PC-3 (cell line): ENCODE data around the gene MAGEB6. TPM values are rescaled to one million over a fixed set of nuclear protein-coding genes. Genes with fewer than 3 reads are reported as not detected.

ENCODE experiments used
- ATAC-seq: fragments of 200-7000 bp; cut with Tn5 transposase; 2 replicates; pipeline ENCODE4 v1.9.1; 2020; ENCODE audit warnings: mild to moderate bottlenecking, moderate library complexity
- Bru-seq: library from RNA; stranded (reverse); fragments of 400-500 nt; gene quantifications from one replicate; lab custom pipeline; 2021; lab: Mats Ljungman, UMichigan
- BruChase-seq, 2 experiments: library from RNA; stranded (reverse); fragments of 400-500 nt; gene quantifications; one replicate each; lab custom pipeline; 2021; lab: Mats Ljungman, UMichigan
- BruUV-seq: library from RNA; stranded (reverse); fragments of 400-500 nt; replicated peaks from 2 replicates; lab custom pipeline; 2021; lab: Mats Ljungman, UMichigan
- CTCF ChIA-PET: fragments of 300-600 bp; sonication (Branson Sonifier 250); formaldehyde crosslinking; loops from one replicate; lab custom pipeline; 2022; ENCODE audit warnings: antibody characterized with exemption; lab: Charles Lee
- POLR2A ChIA-PET: fragments of 300-600 bp; sonication (Branson Sonifier 250); formaldehyde crosslinking; loops from one replicate; lab custom pipeline; 2022; ENCODE audit warnings: antibody characterized with exemption; ENCODE audit not compliant: unreplicated experiment; lab: Charles Lee
- DNase-seq: peaks from one replicate; pipeline ENCODE4 v3.0.0-alpha.2; 2015
- H2AFZ ChIP-seq: fragments of 300-600 bp; sonication (generic); 2 replicates; pipeline ENCODE4 v1.6.0; 2016; ENCODE audit warnings: antibody characterized with exemption, low read length
- H3F3A ChIP-seq: fragments of 300-600 bp; sonication (generic); one replicate; pipeline ENCODE4 v1.6.0; 2017; ENCODE audit warnings: antibody characterized with exemption, low read length, control low read depth, mild to moderate bottlenecking; ENCODE audit not compliant: unreplicated experiment
- H3K27ac ChIP-seq: fragments of 300-600 bp; sonication (generic); 2 replicates; pipeline ENCODE4 v1.5.1; 2016; ENCODE audit warnings: mild to moderate bottlenecking, low read length
- H3K27me3 ChIP-seq: fragments of 300-600 bp; sonication (generic); 2 replicates; pipeline ENCODE4 v1.6.1; 2016; ENCODE audit warnings: low read length, mixed read lengths
- H3K36me3 ChIP-seq: fragments of 300-600 bp; sonication (generic); 2 replicates; pipeline ENCODE4 v1.6.1; 2016; ENCODE audit warnings: low read depth, mixed run types, low read length, mixed read lengths
- H3K4me1 ChIP-seq: fragments of 300-600 bp; sonication (generic); 2 replicates; pipeline ENCODE4 v1.5.1; 2016; ENCODE audit warnings: low read length; ENCODE audit not compliant: insufficient read depth
- H3K4me2 ChIP-seq: fragments of 300-600 bp; sonication (generic); 2 replicates; pipeline ENCODE4 v1.6.0; 2016; ENCODE audit warnings: low read length
- H3K4me3 ChIP-seq: fragments of 300-600 bp; sonication (generic); 2 replicates; pipeline ENCODE4 v1.5.1; 2016; ENCODE audit warnings: mild to moderate bottlenecking, low read length, mixed read lengths
- H3K79me2 ChIP-seq: fragments of 300-600 bp; sonication (generic); 2 replicates; pipeline ENCODE4 v1.6.1; 2017; ENCODE audit warnings: low read length, mixed read lengths
- H3K9ac ChIP-seq: fragments of 300-600 bp; sonication (generic); 2 replicates; pipeline ENCODE4 v1.6.0; 2016; ENCODE audit warnings: mild to moderate bottlenecking, low read length
- H3K9me2 ChIP-seq: fragments of 300-600 bp; sonication (generic); replicated peaks from 2 replicates; pipeline ENCODE4 v1.6.1; 2016; ENCODE audit warnings: mixed run types, low read length, mixed read lengths
- H3K9me3 ChIP-seq: fragments of 300-600 bp; sonication (generic); 2 replicates; pipeline ENCODE4 v1.6.1; 2016; ENCODE audit warnings: low read length, mixed read lengths
- H4K20me1 ChIP-seq: fragments of 300-600 bp; sonication (generic); 2 replicates; pipeline ENCODE4 v1.6.1; 2016; ENCODE audit warnings: low read length, mixed read lengths
- EZH2 ChIP-seq: fragments of 300-600 bp; sonication (generic); IDR thresholded peaks from one replicate; pipeline ENCODE4 v1.6.1; 2017; ENCODE audit warnings: antibody characterized with exemption, mild to moderate bottlenecking, low read length; ENCODE audit not compliant: unreplicated experiment
- EZH2phosphoT487 ChIP-seq: fragments of 300-600 bp; sonication (generic); IDR thresholded peaks from 2 replicates; pipeline ENCODE4 v1.6.1; 2018; ENCODE audit warnings: mild to moderate bottlenecking, antibody characterized with exemption, low read length, borderline replicate concordance
- intact Hi-C: fragments of 100-400 bp; cut with micrococcal nuclease; formaldehyde crosslinking; loops from 2 replicates; pipeline ENCODE4 v1.9.0; 2023
- long read RNA-seq: library from polyadenylated mRNA; unstranded; transcript quantifications from one replicate; pipeline ENCODE4 v2.0.0, GENCODE V29; 2021; ENCODE audit not compliant: unreplicated experiment
- total RNA-seq: library from RNA; depleted of rRNA; stranded (reverse); fragments of >200 nt; gene quantifications from 2 replicates; pipeline ENCODE4 v1.2.3, GENCODE V29; 2014; rRNA removed
- TF ChIP-seq, protein P1 (sequence below): fragments of 300-600 bp; sonication (generic); conservative IDR thresholded peaks from 2 replicates; pipeline ENCODE4 v1.5.1; 2017; ENCODE audit warnings: antibody characterized with exemption, low read depth, mild to moderate bottlenecking, low read length

The MAGEB6 gene, protein sequence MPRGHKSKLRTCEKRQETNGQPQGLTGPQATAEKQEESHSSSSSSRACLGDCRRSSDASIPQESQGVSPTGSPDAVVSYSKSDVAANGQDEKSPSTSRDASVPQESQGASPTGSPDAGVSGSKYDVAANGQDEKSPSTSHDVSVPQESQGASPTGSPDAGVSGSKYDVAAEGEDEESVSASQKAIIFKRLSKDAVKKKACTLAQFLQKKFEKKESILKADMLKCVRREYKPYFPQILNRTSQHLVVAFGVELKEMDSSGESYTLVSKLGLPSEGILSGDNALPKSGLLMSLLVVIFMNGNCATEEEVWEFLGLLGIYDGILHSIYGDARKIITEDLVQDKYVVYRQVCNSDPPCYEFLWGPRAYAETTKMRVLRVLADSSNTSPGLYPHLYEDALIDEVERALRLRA
- total RNA-seq (not detected in 2 replicates), Bru-seq, nascent RNA (not detected), BruChase-seq, experiment 1, labeled RNA remaining after a 6-hour chase (not detected), BruChase-seq, experiment 2, labeled RNA remaining after a 2-hour chase (not detected)
- long read RNA-seq = 0 reads

DNA sequence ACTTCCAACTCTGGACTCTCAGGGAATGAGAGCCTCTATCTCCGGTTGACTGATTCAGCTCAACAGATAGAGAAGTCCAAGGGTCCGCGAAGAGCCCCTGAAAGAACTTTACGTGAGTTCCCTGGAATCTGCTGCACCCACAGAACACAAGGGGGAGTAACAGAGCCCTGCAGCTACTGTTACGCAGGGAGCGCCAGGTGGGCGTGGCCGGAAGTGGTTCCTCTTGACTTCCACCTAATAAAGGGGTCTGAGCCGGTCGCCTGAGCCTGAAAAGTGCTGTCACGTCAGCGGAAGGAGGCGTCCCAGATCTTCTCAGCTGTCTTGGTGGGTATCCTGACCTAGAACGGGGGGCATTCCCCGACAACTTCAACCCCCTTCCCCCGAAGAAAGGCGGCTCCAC is at the start of gene MAGEB6:
Gene MAGEB6 (plus strand): TSS at position 237 of the 400 bp plus-strand sequence. CDS start 1,407 bp downstream, outside the sequence.
- Histone ChIP-seq H2AFZ (no peak within 1 kb of the TSS), H3K9ac (no peak within 1 kb of the TSS), H3K4me3 (no peak within 1 kb of the TSS), H3K9me3 (no peaks in the 10 kb centered on the region), H3F3A (no peaks in the 10 kb centered on the region), H3K4me1 (no peaks in the 10 kb centered on the region), H4K20me1 (no peaks in the 10 kb centered on the region), H3K4me2 (no peak within 1 kb of the TSS), H3K79me2 (no peaks in the 10 kb centered on the region), H3K9me2 (no peaks in the 10 kb centered on the region), H3K27me3 (no peaks in the 10 kb centered on the region), H3K36me3 (no peaks in the 10 kb centered on the region), H3K27ac (no peak within 1 kb of the TSS)
- ChIA-PET POLR2A (no interaction called here), CTCF (no interaction called here)
- ATAC-seq (no peak), DNase-seq (no peak)
- no TSS peak for BruUV-seq
- TF ChIP-seq EZH2phosphoT487 (no peak), EZH2 (no peak)
- TF ChIP-seq, protein P1, sequence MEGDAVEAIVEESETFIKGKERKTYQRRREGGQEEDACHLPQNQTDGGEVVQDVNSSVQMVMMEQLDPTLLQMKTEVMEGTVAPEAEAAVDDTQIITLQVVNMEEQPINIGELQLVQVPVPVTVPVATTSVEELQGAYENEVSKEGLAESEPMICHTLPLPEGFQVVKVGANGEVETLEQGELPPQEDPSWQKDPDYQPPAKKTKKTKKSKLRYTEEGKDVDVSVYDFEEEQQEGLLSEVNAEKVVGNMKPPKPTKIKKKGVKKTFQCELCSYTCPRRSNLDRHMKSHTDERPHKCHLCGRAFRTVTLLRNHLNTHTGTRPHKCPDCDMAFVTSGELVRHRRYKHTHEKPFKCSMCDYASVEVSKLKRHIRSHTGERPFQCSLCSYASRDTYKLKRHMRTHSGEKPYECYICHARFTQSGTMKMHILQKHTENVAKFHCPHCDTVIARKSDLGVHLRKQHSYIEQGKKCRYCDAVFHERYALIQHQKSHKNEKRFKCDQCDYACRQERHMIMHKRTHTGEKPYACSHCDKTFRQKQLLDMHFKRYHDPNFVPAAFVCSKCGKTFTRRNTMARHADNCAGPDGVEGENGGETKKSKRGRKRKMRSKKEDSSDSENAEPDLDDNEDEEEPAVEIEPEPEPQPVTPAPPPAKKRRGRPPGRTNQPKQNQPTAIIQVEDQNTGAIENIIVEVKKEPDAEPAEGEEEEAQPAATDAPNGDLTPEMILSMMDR = no peak
- intact Hi-C loops = no loop called here

DNA sequence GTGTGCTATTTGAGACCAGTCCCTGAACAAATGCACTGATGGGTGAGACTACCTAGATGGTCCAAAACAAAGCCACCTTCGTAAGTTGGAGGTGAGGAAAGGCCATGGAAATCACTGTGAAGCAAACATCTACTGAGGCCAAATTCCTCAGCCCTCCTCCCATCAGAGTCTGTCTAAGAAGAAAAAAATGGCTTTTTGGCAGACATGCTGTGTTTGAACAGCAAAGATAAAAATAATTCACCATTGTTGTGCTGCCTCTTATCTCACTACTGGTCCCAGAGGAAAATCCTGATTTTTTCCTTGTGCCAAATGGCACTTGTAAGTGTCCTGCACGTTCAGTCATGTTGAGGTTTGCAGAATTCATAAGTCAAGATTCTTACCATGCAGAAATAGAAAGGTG is 46.2 kb upstream of the MAGEB6 start:
- intact Hi-C loops = no loop called here
- POLR2A ChIA-PET = no interaction called here
- H2AFZ ChIP-seq = no peak overlapping the region
- no peaks in the 10 kb centered on the region for H3K9me2 ChIP-seq
- no peak for ATAC-seq
- H3F3A ChIP-seq = no peaks in the 10 kb centered on the region
- BruUV-seq = no TSS peak
- no peaks in the 10 kb centered on the region for H3K79me2 ChIP-seq
- no peaks in the 10 kb centered on the region for H4K20me1 ChIP-seq
- no peak overlapping the region for H3K4me3 ChIP-seq
- H3K36me3 ChIP-seq = no peaks in the 10 kb centered on the region
- H3K27ac ChIP-seq = no peak overlapping the region
- TF ChIP-seq EZH2phosphoT487 (no peak), EZH2 (no peak)
- TF ChIP-seq, protein P1 = no peak
- no peak overlapping the region for H3K9ac ChIP-seq
- CTCF ChIA-PET = no interaction called here
- no peaks in the 10 kb centered on the region for H3K9me3 ChIP-seq
- no peak for DNase-seq
- H3K4me1 ChIP-seq = no peaks in the 10 kb centered on the region
- H3K4me2 ChIP-seq = no peak overlapping the region
- no peaks in the 10 kb centered on the region for H3K27me3 ChIP-seq

DNA sequence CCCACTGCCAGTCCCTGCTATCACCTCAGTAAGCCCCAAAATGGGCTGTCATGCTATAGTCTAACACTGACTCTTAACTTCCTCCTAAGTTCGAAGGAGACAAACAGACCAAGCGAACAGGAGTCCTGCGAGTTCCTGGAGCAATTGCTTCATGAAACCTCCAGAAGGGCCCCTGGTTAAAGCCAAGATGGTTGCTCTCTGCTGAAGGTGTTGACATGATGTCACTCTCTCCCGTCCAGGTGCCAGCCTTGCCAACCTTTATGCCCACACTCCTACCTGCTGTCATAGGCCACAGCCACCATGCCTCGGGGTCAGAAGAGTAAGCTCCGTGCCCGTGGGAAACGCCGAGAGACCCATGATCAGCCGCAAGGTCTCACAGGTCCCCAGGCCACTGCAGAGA is 31.9 kb upstream of the MAGEB6 start, which contains the start of gene MAGEB6B:
Gene MAGEB6B (plus strand): TSS at position 301 of the 400 bp plus-strand sequence. CDS start 0 bp downstream, at position 301.
- Histone ChIP-seq H3K4me3 (no peak within 1 kb of the TSS), H3K27me3 (no peaks in the 10 kb centered on the region), H3K9ac (no peak within 1 kb of the TSS), H3K27ac (no peak within 1 kb of the TSS), H4K20me1 (no peaks in the 10 kb centered on the region), H2AFZ (no peak within 1 kb of the TSS), H3K36me3 (no peaks in the 10 kb centered on the region), H3K4me1 (no peaks in the 10 kb centered on the region), H3F3A (no peaks in the 10 kb centered on the region), H3K4me2 (no peak within 1 kb of the TSS), H3K9me2 (no peaks in the 10 kb centered on the region), H3K9me3 (no peaks in the 10 kb centered on the region), H3K79me2 (no peaks in the 10 kb centered on the region)
- ATAC-seq (no peak), DNase-seq (no peak)
- ChIA-PET CTCF (no interaction called here), POLR2A (no interaction called here)
- intact Hi-C loops = no loop called here
- TF ChIP-seq EZH2phosphoT487 (no peak), EZH2 (no peak)
- no TSS peak for BruUV-seq
